Panc1 (cell line): ENCODE measurements around the gene NF1.

ENCODE experiments used
- CTCF ChIP-seq: fragments of 450-650 bp; IDR thresholded peaks from 2 replicates; pipeline ENCODE4 v1.5.1; 2017; ENCODE audit warnings: mild to moderate bottlenecking
- POLR2AphosphoS5 ChIP-seq: IDR thresholded peaks from 2 replicates; pipeline ENCODE4 v1.6.1; 2012; ENCODE audit warnings: mild to moderate bottlenecking, low read depth, low read length, moderate library complexity
- REST ChIP-seq, 2 experiments: IDR thresholded peaks; 2 replicates each; pipeline ENCODE4 v1.6.1; 2011 to 2012; ENCODE audit warnings: low read depth in 2 of 2, control low read depth in 1 of 2, low read length in 1 of 2, mild to moderate bottlenecking in 1 of 2, moderate library complexity in 1 of 2; ENCODE audit not compliant: insufficient read depth in 1 of 2
- SIN3A ChIP-seq: IDR thresholded peaks from 2 replicates; pipeline ENCODE4 v1.6.1; 2012; ENCODE audit warnings: low read depth, mild to moderate bottlenecking, low read length, moderate library complexity, borderline replicate concordance; ENCODE audit not compliant: insufficient read depth
- TCF7L2 ChIP-seq: IDR thresholded peaks from 2 replicates; pipeline ENCODE4 v1.6.1; 2011; ENCODE audit warnings: mild to moderate bottlenecking, low read depth, low read length, inconsistent platforms

- no peak for TF ChIP-seq CTCF
- no peak for TF ChIP-seq REST (IDR thresholded peaks at IDR 0.05; ENCODE audit: insufficient read depth in 1 of 2, low read depth in 2 of 2, low read length in 1 of 2)
- TF ChIP-seq POLR2AphosphoS5 = no peak
- TF ChIP-seq SIN3A = no peak
- TF ChIP-seq TCF7L2 = no peak
These were observed 271.3 kb downstream of the NF1 start for GRCh38 chr17:31366088-31366487.
